Calu3 (cell line): ENCODE data around the gene CHMP3. TPM values are rescaled to one million over a fixed set of nuclear protein-coding genes. Genes with fewer than 3 reads are reported as not detected.
"Not testable (repeated sequence)": the region's sequence is repeated elsewhere in the genome, so short reads cannot be mapped to it uniquely, and the experiment has no call there.

Experiments
- BruUV-seq: library from RNA; stranded (reverse); fragments of 400-500 nt; replicated peaks from 2 replicates; lab custom pipeline; 2021; lab: Mats Ljungman, UMichigan
- CTCF ChIA-PET: fragments of 300-600 bp; sonication (Branson Sonifier 250); formaldehyde crosslinking; loops from one replicate; lab custom pipeline; 2022; ENCODE audit warnings: antibody characterized with exemption; lab: Charles Lee
- DNase-seq: peaks from one replicate; pipeline ENCODE4 v3.0.0; 2022
- H3K27ac Mint-ChIP-seq: one replicate; pipeline ENCODE4 v1.8.0; 2022; ENCODE audit warnings: mixed read lengths; ENCODE audit not compliant: unreplicated experiment
- H3K27me3 Mint-ChIP-seq: one replicate; pipeline ENCODE4 v1.8.0; 2022; ENCODE audit warnings: mixed read lengths; ENCODE audit not compliant: unreplicated experiment
- H3K36me3 Mint-ChIP-seq: one replicate; pipeline ENCODE4 v1.8.0; 2022; ENCODE audit warnings: mild to moderate bottlenecking, moderate library complexity, mixed read lengths; ENCODE audit not compliant: insufficient read depth, unreplicated experiment
- H3K4me1 Mint-ChIP-seq: one replicate; pipeline ENCODE4 v1.8.0; 2022; ENCODE audit warnings: mild to moderate bottlenecking, low read depth, mixed read lengths; ENCODE audit not compliant: unreplicated experiment
- H3K4me3 Mint-ChIP-seq: one replicate; pipeline ENCODE4 v1.8.0; 2022; ENCODE audit warnings: mild to moderate bottlenecking, low read depth, moderate library complexity, mixed read lengths; ENCODE audit not compliant: unreplicated experiment
- H3K9me3 Mint-ChIP-seq: one replicate; pipeline ENCODE4 v1.8.0; 2022; ENCODE audit warnings: low read depth, mixed read lengths; ENCODE audit not compliant: unreplicated experiment
- intact Hi-C: fragments of 100-400 bp; cut with micrococcal nuclease; formaldehyde crosslinking; loops from one replicate; pipeline ENCODE4 v1.10.0; 2022; ENCODE audit not compliant: unreplicated experiment
- total RNA-seq: library from RNA; stranded (reverse); gene quantifications from 2 replicates; pipeline ENCODE4 v1.2.3, GENCODE V29; 2022
- TF ChIP-seq, protein P1 (sequence below): fragments of 200-600 bp; IDR thresholded peaks from one replicate; pipeline ENCODE4 v1.8.0; 2022; ENCODE audit warnings: antibody characterized with exemption; ENCODE audit not compliant: unreplicated experiment

The CHMP3 gene
- total RNA-seq, 1 experiment from 2014 or later, result 127 TPM

DNA sequence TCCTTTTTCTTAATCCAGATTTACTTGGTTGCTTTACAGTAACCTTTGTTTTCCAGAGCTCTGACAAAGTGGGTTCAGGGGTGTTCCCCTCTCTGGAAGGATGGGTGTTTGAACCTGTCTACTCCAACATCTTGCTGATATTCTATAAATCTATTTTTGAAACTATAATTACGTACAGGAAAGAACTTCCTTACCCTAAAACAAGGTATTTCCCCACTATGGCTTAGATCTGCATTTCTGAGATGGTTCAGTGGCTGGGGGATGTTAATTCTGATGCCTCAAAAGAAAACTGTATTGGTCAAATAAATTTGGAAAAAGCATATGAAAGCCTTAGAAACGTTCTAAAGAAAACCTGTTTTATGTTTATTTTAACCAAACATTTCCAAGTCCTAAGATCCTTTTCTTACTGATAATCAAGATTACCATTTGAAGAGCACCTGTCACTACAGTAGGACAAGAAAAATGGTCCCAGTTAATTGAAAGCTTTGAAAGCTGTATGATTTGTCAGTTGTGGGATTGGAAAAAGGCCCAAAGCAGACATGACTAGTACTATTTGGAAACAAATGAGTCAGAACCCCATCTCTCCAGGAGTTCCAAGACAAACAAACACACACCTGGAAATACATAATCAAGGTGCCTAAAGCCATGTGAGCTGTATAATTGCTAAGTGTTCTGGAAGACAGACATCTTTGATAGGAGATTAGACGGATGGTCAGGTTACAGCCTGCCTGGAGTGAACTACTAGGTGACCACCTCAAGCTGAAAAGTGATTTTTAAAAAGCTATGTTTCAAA, 64.6 kb downstream of the CHMP3 start:
- H3K27me3 Mint-ChIP-seq, result no peaks in the 10 kb centered on the region
- peaks cover 6% of the 10 kb centered on the region for H3K9me3 Mint-ChIP-seq
- no TSS peak for BruUV-seq
- TF ChIP-seq, protein P1, sequence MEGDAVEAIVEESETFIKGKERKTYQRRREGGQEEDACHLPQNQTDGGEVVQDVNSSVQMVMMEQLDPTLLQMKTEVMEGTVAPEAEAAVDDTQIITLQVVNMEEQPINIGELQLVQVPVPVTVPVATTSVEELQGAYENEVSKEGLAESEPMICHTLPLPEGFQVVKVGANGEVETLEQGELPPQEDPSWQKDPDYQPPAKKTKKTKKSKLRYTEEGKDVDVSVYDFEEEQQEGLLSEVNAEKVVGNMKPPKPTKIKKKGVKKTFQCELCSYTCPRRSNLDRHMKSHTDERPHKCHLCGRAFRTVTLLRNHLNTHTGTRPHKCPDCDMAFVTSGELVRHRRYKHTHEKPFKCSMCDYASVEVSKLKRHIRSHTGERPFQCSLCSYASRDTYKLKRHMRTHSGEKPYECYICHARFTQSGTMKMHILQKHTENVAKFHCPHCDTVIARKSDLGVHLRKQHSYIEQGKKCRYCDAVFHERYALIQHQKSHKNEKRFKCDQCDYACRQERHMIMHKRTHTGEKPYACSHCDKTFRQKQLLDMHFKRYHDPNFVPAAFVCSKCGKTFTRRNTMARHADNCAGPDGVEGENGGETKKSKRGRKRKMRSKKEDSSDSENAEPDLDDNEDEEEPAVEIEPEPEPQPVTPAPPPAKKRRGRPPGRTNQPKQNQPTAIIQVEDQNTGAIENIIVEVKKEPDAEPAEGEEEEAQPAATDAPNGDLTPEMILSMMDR, result no peak
- H3K36me3 Mint-ChIP-seq, result peaks cover 48% of the 10 kb centered on the region
- DNase-seq, result no peak
- H3K4me1 Mint-ChIP-seq, result no peaks in the 10 kb centered on the region
- CTCF ChIA-PET, result no interaction called here
- H3K27ac Mint-ChIP-seq, result no peak overlapping the region
- no peak overlapping the region for H3K4me3 Mint-ChIP-seq
- intact Hi-C loops, result no loop called here

DNA sequence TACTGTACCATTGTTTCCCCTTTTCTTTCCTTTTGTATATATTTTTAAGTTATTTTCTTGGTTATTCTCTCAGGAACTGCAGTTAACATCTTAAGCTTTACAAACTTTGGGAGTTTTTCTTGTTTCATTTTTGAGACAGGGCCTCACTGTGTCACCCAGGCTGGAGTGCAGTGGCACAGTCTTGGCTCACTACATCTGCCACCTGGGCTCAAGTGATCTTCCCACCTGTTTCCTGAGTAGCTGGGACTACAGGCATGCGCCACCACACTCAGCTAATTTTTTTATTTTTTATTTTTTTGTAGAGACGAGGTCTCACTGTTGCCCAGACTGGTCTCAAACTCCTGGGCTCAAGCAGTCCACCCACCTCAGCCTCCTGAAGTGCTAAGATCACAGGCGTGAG, 66.9 kb downstream of the CHMP3 start:
- H3K4me3 Mint-ChIP-seq, DNase-seq, BruUV-seq, H3K27ac Mint-ChIP-seq, CTCF ChIA-PET, H3K27me3 Mint-ChIP-seq, intact Hi-C loops, H3K9me3 Mint-ChIP-seq, H3K4me1 Mint-ChIP-seq: not testable (repeated sequence)
- H3K36me3 Mint-ChIP-seq, result peaks cover 50% of the 10 kb centered on the region

DNA sequence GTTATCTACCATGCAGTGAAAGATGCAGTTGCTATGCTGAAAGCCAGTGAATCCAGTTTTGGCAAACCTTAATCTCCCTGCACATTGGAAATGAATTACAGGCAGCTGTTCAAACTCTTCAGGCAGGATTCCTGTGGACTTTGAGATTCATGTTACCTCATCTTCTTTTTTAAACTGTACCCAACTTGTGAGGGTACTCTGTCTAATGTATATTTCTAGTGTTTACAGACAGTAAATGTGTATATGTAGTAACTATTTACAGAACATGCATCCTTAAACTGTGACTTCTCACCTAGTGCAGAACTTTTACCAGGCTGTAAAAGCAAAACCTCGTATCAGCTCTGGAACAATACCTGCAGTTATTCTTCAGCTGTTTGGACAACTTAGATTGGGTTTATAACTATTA, 71.2 kb downstream of the CHMP3 start:
- BruUV-seq, result no TSS peak
- intact Hi-C loops, result no loop called here
- CTCF ChIA-PET, result interaction anchor here (1.0 kb wide), 1 partner anchor 92 kb away, joined by 4 read pairs; no protein-coding TSS in a partner anchor
- no peak for DNase-seq
- H3K4me3 Mint-ChIP-seq, result no peak overlapping the region
- no peaks in the 10 kb centered on the region for H3K9me3 Mint-ChIP-seq
- TF ChIP-seq, protein P1, result no peak
- H3K27ac Mint-ChIP-seq, result no peak overlapping the region
- H3K27me3 Mint-ChIP-seq, result no peaks in the 10 kb centered on the region
- H3K4me1 Mint-ChIP-seq, result no peaks in the 10 kb centered on the region
- peaks cover 29% of the 10 kb centered on the region for H3K36me3 Mint-ChIP-seq

DNA sequence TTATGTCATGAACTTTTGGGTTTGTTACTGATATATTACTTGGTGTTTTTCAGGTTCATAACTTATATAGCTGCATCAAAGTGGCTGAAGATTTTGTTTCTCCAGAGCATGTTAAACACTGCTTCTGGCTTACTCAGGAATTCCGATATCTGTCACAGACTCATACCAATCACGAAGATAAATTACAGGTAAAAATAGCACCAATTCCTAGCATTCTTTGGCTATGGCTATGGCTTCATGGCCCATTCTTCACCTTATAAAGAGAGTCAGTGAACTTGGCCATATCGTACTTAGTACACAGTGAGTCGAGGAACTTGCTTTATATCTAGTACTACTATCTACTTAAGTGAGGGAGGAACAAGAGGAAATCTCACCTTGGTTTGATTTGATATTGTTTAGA, 72.2 kb downstream of the CHMP3 start:
- Mint-ChIP-seq H3K36me3 (peaks cover 29% of the 10 kb centered on the region), H3K27me3 (no peaks in the 10 kb centered on the region), H3K9me3 (no peaks in the 10 kb centered on the region), H3K4me3 (no peak overlapping the region), H3K27ac (no peak overlapping the region), H3K4me1 (no peaks in the 10 kb centered on the region)
- intact Hi-C loops, result no loop called here
- CTCF ChIA-PET, result no interaction called here
- no TSS peak for BruUV-seq
- TF ChIP-seq, protein P1, result no peak
- no peak for DNase-seq

DNA sequence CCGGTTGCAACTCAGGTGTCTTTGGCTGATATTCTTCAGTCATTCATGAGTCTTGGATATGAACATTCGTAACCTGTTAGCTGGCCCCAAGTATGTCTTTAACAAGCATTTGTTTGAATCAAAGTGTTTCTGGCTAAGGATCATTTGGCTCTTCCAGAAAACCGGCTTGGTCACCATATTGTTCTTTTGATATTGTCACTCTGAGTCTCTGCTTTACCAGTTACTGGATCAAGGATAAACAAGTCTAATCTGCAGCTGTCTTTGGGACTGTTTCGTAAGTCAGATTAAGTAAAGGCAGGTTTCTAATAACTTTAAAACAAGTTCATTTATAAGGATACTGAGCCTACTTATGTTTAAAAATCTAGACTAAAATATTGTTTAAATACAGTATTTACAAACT, 73.0 kb downstream of the CHMP3 start:
- Mint-ChIP-seq H3K4me1 (no peaks in the 10 kb centered on the region), H3K27me3 (no peaks in the 10 kb centered on the region), H3K9me3 (no peaks in the 10 kb centered on the region), H3K27ac (no peak overlapping the region), H3K4me3 (no peak overlapping the region), H3K36me3 (peaks cover 33% of the 10 kb centered on the region)
- CTCF ChIA-PET, result no interaction called here
- no peak for DNase-seq
- BruUV-seq, result no TSS peak
- TF ChIP-seq, protein P1, result no peak
- intact Hi-C loops, result no loop called here
